Uterus (tissue), 2 donors: ENCODE results near the gene MUSTN1.

Source experiments
- POLR2A ChIP-seq, 2 donors: fragments of 450-650 bp; IDR thresholded peaks; one replicate each; pipeline ENCODE4 v1.6.1; 2016; ENCODE audit warnings: antibody characterized with exemption in 2 of 2, mild to moderate bottlenecking in 1 of 2, moderate library complexity in 1 of 2
- TF ChIP-seq, protein P1 (sequence below), 4 experiments: fragments of 200-600 bp in 2 of 4; fragments of 450-650 bp in 2 of 4; sonication (generic) in 2 of 4; IDR thresholded peaks; one replicate each; pipeline ENCODE4 v1.5.1; 2016 to 2019; ENCODE audit warnings: antibody characterized with exemption in 4 of 4, mild to moderate bottlenecking in 2 of 4, moderate library complexity in 1 of 4

GRCh38 chr3:52829906-52830463 lies 4.8 kb downstream of the MUSTN1 start:
- no peak for TF ChIP-seq POLR2A (IDR thresholded peaks at IDR 0.05)
- TF ChIP-seq, protein P1, sequence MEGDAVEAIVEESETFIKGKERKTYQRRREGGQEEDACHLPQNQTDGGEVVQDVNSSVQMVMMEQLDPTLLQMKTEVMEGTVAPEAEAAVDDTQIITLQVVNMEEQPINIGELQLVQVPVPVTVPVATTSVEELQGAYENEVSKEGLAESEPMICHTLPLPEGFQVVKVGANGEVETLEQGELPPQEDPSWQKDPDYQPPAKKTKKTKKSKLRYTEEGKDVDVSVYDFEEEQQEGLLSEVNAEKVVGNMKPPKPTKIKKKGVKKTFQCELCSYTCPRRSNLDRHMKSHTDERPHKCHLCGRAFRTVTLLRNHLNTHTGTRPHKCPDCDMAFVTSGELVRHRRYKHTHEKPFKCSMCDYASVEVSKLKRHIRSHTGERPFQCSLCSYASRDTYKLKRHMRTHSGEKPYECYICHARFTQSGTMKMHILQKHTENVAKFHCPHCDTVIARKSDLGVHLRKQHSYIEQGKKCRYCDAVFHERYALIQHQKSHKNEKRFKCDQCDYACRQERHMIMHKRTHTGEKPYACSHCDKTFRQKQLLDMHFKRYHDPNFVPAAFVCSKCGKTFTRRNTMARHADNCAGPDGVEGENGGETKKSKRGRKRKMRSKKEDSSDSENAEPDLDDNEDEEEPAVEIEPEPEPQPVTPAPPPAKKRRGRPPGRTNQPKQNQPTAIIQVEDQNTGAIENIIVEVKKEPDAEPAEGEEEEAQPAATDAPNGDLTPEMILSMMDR (IDR thresholded peaks at IDR 0.05): no peak
